Pancreas (tissue), 10 donors: ENCODE results near the gene DNAL4. TPM values are rescaled to one million over a fixed set of nuclear protein-coding genes. Genes with fewer than 3 reads are reported as not detected.

Experiments
- ATAC-seq, 4 donors: fragments of 200-7000 bp; cut with Tn5 transposase; one replicate each; pipeline versions ENCODE4 v1.8.0 to v1.9.1; 2020; ENCODE audit warnings: mild to moderate bottlenecking in 4 of 4, moderate library complexity in 4 of 4
- DNase-seq, 6 donors: peaks; one replicate each; pipeline ENCODE4 v3.0.0-alpha.2; 2020
- FAIRE-seq: peaks from 2 replicates; lab custom pipeline; 2012; peaks lifted over from hg19 to GRCh38; lab: Jason Lieb, UNC
- H3K27ac ChIP-seq, 4 donors: fragments of 200-600 bp; sonication (generic); 1 replicate in 3 of 4; 2 replicates in 1 of 4; pipeline versions ENCODE4 v1.5.0 to v1.8.0; 2020
- H3K27me3 ChIP-seq, 4 donors: fragments of 200-600 bp; one replicate each; pipeline ENCODE4 v1.8.0; 2021
- H3K36me3 ChIP-seq, 3 donors: fragments of 200-600 bp; sonication (generic) in 1 of 3; one replicate each; pipeline versions ENCODE4 v1.5.0 to v1.8.0; 2020 to 2021
- H3K4me1 ChIP-seq, 3 donors: fragments of 200-600 bp; one replicate each; pipeline ENCODE4 v1.8.0; 2021
- H3K4me3 ChIP-seq, 4 donors: fragments of 200-600 bp; sonication (generic) in 2 of 4; one replicate each; pipeline versions ENCODE4 v1.5.0 to v1.8.0; 2020 to 2021
- H3K9me3 ChIP-seq, 4 donors: fragments of 200-600 bp; one replicate each; pipeline ENCODE4 v1.8.0; 2021
- CTCF ChIP-seq, 4 donors: fragments of 200-600 bp; sonication (generic) in 3 of 4; IDR thresholded peaks; one replicate each; pipeline versions ENCODE4 v1.5.0 to v1.8.0; 2021; ENCODE audit warnings: antibody characterized with exemption in 4 of 4
- WGBS, 2 donors: extraction: QIAGEN DNeasy Blood & Tissue Kit; methylation state at CpG; one replicate each; pipeline ENCODE4 v1.1.7; 2013; 5-methylcytosine and 5-hydroxymethylcytosine counted together
- intact Hi-C, 3 donors: fragments of 100-400 bp; cut with DNase I; formaldehyde crosslinking; loops; one replicate each; pipeline versions ENCODE4 v1.11.1 to v1.14.2; 2022
- polyA plus RNA-seq, 2 donors: library from polyadenylated mRNA; stranded (reverse); fragments of 200-250 nt; gene quantifications; one replicate each; pipeline ENCODE4 v1.2.3, GENCODE V29; 2013
- total RNA-seq, 6 donors: library from RNA; stranded (reverse); fragmentation: NEBNext Ultra II Directional in 4 of 6; extraction: Animal tissue kit (Norgen Biotek cat#: 25700) in 4 of 6; gene quantifications; one replicate each; pipeline versions ENCODE4 v1.2.1 to v1.2.4, GENCODE V29; 2021 to 2023
- donor health status: healthy with polysubstance abuse.
- donor health status: DM: no; HTN: no; CAD: no; lungs with moderate emphysema.
- donor health status: DM: no; HTN: no; CAD: no.
- donor health status: control.
- donor health status: control.
- donor health status: Bipolar disorder and iron deficiency.
- donor health status: DM: yes; HTN: yes; CAD: no.
- donor health status: DM: no; HTN: no; CAD: no.
- donor health status: DM: no; HTN: no; CAD: no.
- donor health status: DM: yes; HTN: yes; CAD: no.

DNAL4 gene
- total and polyA plus RNA-seq, 8 donors = 7.7 to 16.2 (median 11.1) TPM

- no peak for TF ChIP-seq CTCF (IDR thresholded peaks at IDR 0.05)
- peak; percentile 70 to 87 (median 76) for DNase-seq
- no peaks in the 10 kb centered on the region for H3K9me3 ChIP-seq
- no peak for FAIRE-seq
- peak; percentile 39 to 84 (median 71) for ATAC-seq
- intact Hi-C loops = no loop called here
- peaks cover 0 to 15% (median 3%) of the 10 kb centered on the region in 3 donors for H3K4me1 ChIP-seq
- H3K36me3 ChIP-seq = no peaks in the 10 kb centered on the region
- no peaks in the 10 kb centered on the region for H3K27me3 ChIP-seq
- WGBS, 2 donors = 12 to 24% methylated on average over 7 of the region's 7 CpGs
- peak overlapping the region in 1 of 4 donors; percentile 38 for H3K27ac ChIP-seq
- no peak overlapping the region for H3K4me3 ChIP-seq
Measured at GRCh38 chr22:38841211-38841610, 47.3 kb upstream of the DNAL4 start.

GRCh38 chr22:38840129-38840528, 46.2 kb upstream of the DNAL4 start:
- H3K36me3 ChIP-seq = no peaks in the 10 kb centered on the region
- H3K4me1 ChIP-seq = peaks cover 0 to 15% (median 3%) of the 10 kb centered on the region in 3 donors
- no peak overlapping the region for H3K4me3 ChIP-seq
- 93% methylated on average over 3 of the region's 3 CpGs for WGBS, 2 donors
- DNase-seq (no peak), FAIRE-seq (no peak), ATAC-seq (no peak)
- no peak overlapping the region for H3K27ac ChIP-seq
- H3K27me3 ChIP-seq = no peaks in the 10 kb centered on the region
- no peak for TF ChIP-seq CTCF (IDR thresholded peaks at IDR 0.05)
- intact Hi-C loops = no loop called here
- H3K9me3 ChIP-seq = no peaks in the 10 kb centered on the region

GRCh38 chr22:38839686-38840085, 45.7 kb upstream of the DNAL4 start:
- DNase-seq (no peak), FAIRE-seq (no peak), ATAC-seq (no peak)
- no peaks in the 10 kb centered on the region for H3K36me3 ChIP-seq
- no peak overlapping the region for H3K27ac ChIP-seq
- no peaks in the 10 kb centered on the region for H3K27me3 ChIP-seq
- intact Hi-C loops = no loop called here
- H3K4me1 ChIP-seq = peaks cover 0 to 15% (median 3%) of the 10 kb centered on the region in 3 donors
- 96 to 98% methylated on average over 1 of the region's 1 CpG for WGBS, 2 donors
- TF ChIP-seq CTCF (IDR thresholded peaks at IDR 0.05) = no peak
- H3K4me3 ChIP-seq = no peak overlapping the region
- H3K9me3 ChIP-seq = no peaks in the 10 kb centered on the region

GRCh38 chr22:38837414-38837928, 43.5 kb upstream of the DNAL4 start:
- no peak overlapping the region for H3K27ac ChIP-seq
- WGBS, 2 donors = 82 to 91% methylated on average over 6 of the region's 6 CpGs
- FAIRE-seq (no peak), DNase-seq (no peak), ATAC-seq (no peak)
- H3K9me3 ChIP-seq = no peaks in the 10 kb centered on the region
- no peaks in the 10 kb centered on the region for H3K36me3 ChIP-seq
- intact Hi-C loops = no loop called here
- H3K27me3 ChIP-seq = no peaks in the 10 kb centered on the region
- H3K4me1 ChIP-seq = peaks cover 0 to 11% (median 3%) of the 10 kb centered on the region in 3 donors
- H3K4me3 ChIP-seq = no peak overlapping the region
- TF ChIP-seq CTCF (IDR thresholded peaks at IDR 0.05) = no peak

GRCh38 chr22:38835888-38836301, 42.0 kb upstream of the DNAL4 start:
- Histone ChIP-seq H3K36me3 (no peaks in the 10 kb centered on the region), H3K4me1 (no peaks in the 10 kb centered on the region), H3K4me3 (no peak overlapping the region), H3K27ac (no peak overlapping the region), H3K27me3 (no peaks in the 10 kb centered on the region), H3K9me3 (no peaks in the 10 kb centered on the region)
- intact Hi-C loops = no loop called here
- DNase-seq (no peak), ATAC-seq (no peak), FAIRE-seq (no peak)
- WGBS, 2 donors = 77 to 81% methylated on average over 19 of the region's 19 CpGs
- TF ChIP-seq CTCF (IDR thresholded peaks at IDR 0.05) = no peak
